IPS DF 4.7 (cell line): ENCODE data around the gene EBF4.
"Not testable (repeated sequence)": the region's sequence is repeated elsewhere in the genome, so short reads cannot be mapped to it uniquely, and the experiment has no call there.

Source experiments
- DNase-seq: peaks from one replicate; pipeline ENCODE4 v3.0.0-alpha.2; 2013; ENCODE audit warnings: low spot score; ENCODE audit errors: extremely low read depth

EBF4 gene

GRCh38 chr20:2671977-2672376 lies 20.6 kb upstream of the EBF4 start:
- no peak for DNase-seq

- no peak for DNase-seq
These were observed 20.1 kb upstream of the EBF4 start for GRCh38 chr20:2672446-2672845.

- DNase-seq = no peak
These were observed 19.1 kb upstream of the EBF4 start for GRCh38 chr20:2673453-2673852.

GRCh38 chr20:2680046-2680445 lies 12.5 kb upstream of the EBF4 start:
- no peak for DNase-seq

GRCh38 chr20:2682040-2682439 lies 10.5 kb upstream of the EBF4 start:
- DNase-seq = not testable (repeated sequence)

GRCh38 chr20:2684817-2685216 lies 7.8 kb upstream of the EBF4 start:
- not testable (repeated sequence) for DNase-seq

GRCh38 chr20:2687514-2687913 lies 5.1 kb upstream of the EBF4 start:
- no peak for DNase-seq

- DNase-seq = no peak
These were observed 4.5 kb upstream of the EBF4 start for GRCh38 chr20:2688041-2688591.

- DNase-seq = no peak
These were observed 2.4 kb upstream of the EBF4 start for GRCh38 chr20:2690213-2690612.

GRCh38 chr20:2690718-2691117 lies 1.9 kb upstream of the EBF4 start:
- DNase-seq = no peak

GRCh38 chr20:2691127-2691526 lies 1.5 kb upstream of the EBF4 start:
- no peak for DNase-seq

- DNase-seq = no peak
These were observed 931 bp upstream of the EBF4 start for GRCh38 chr20:2691663-2692035.

GRCh38 chr20:2692886-2693285 lies 306 bp downstream of the EBF4 start:
- DNase-seq = no peak

GRCh38 chr20:2693286-2694007 lies 867 bp downstream of the EBF4 start:
- no peak for DNase-seq

- DNase-seq = no peak
These were observed 1.5 kb downstream of the EBF4 start for GRCh38 chr20:2694008-2694471.

- DNase-seq = no peak
These were observed 1.9 kb downstream of the EBF4 start for GRCh38 chr20:2694519-2694918.

GRCh38 chr20:2695206-2695983 lies 2.8 kb downstream of the EBF4 start:
- DNase-seq = no peak

- DNase-seq = not testable (repeated sequence)
These were observed 3.5 kb downstream of the EBF4 start for GRCh38 chr20:2695984-2696525.

GRCh38 chr20:2696646-2697045 lies 4.1 kb downstream of the EBF4 start:
- no peak for DNase-seq

GRCh38 chr20:2697768-2698167 lies 5.2 kb downstream of the EBF4 start:
- DNase-seq = no peak

- no peak for DNase-seq
These were observed 5.7 kb downstream of the EBF4 start for GRCh38 chr20:2698186-2698817.

- DNase-seq = no peak
These were observed 6.3 kb downstream of the EBF4 start for GRCh38 chr20:2698912-2699311.
